H9 (cell line): ENCODE results near the gene MYO15B. TPM values are rescaled to one million over a fixed set of nuclear protein-coding genes. Genes with fewer than 3 reads are reported as not detected.

ENCODE experiments used
- DNase-seq: peaks from one replicate; pipeline ENCODE4 v3.0.0-alpha.2; 2017
- H2AFZ ChIP-seq: one replicate; pipeline ENCODE4 v1.6.1; 2013; ENCODE audit warnings: mild to moderate bottlenecking, low read length, control low read depth, moderate library complexity
- H2AK5ac ChIP-seq: 2 replicates; pipeline ENCODE4 v1.6.1; 2013; ENCODE audit warnings: low read length, control low read depth, mixed read lengths; ENCODE audit not compliant: insufficient read length
- H2BK120ac ChIP-seq: one replicate; pipeline ENCODE4 v1.6.1; 2013; ENCODE audit warnings: low read depth, mild to moderate bottlenecking, low read length, control low read depth, inconsistent platforms; ENCODE audit not compliant: poor library complexity, severe bottlenecking
- H2BK12ac ChIP-seq: 2 replicates; pipeline ENCODE4 v1.6.1; 2013; ENCODE audit warnings: low read length, control low read depth, mixed read lengths, low read depth; ENCODE audit not compliant: insufficient read length
- H2BK15ac ChIP-seq: 2 replicates; pipeline ENCODE4 v1.6.1; 2013; ENCODE audit warnings: low read depth, low read length, control low read depth
- H2BK20ac ChIP-seq: one replicate; pipeline ENCODE4 v1.6.1; 2013; ENCODE audit warnings: low read depth, mild to moderate bottlenecking, low read length, control low read depth, inconsistent platforms; ENCODE audit not compliant: poor library complexity, severe bottlenecking
- H2BK5ac ChIP-seq: 2 replicates; pipeline ENCODE4 v1.6.1; 2013; ENCODE audit warnings: low read length, control low read depth, mixed read lengths; ENCODE audit not compliant: insufficient read length
- H3K14ac ChIP-seq: 2 replicates; pipeline ENCODE4 v1.6.1; 2013; ENCODE audit warnings: low read length, control low read depth; ENCODE audit not compliant: insufficient read depth
- H3K18ac ChIP-seq: 2 replicates; pipeline ENCODE4 v1.6.1; 2013; ENCODE audit warnings: low read depth, mild to moderate bottlenecking, mixed read lengths, low read length, control low read depth; ENCODE audit not compliant: insufficient read length
- H3K23ac ChIP-seq: 2 replicates; pipeline ENCODE4 v1.6.1; 2013; ENCODE audit warnings: low read length, control low read depth, mixed read lengths, low read depth; ENCODE audit not compliant: insufficient read length
- H3K23me2 ChIP-seq: 2 replicates; pipeline ENCODE4 v1.6.1; 2013; ENCODE audit warnings: low read depth, mild to moderate bottlenecking, mixed read lengths, low read length, control low read depth; ENCODE audit not compliant: insufficient read length, poor library complexity, severe bottlenecking
- H3K27ac ChIP-seq: 2 replicates; pipeline ENCODE4 v1.5.1; 2013; ENCODE audit warnings: low read length, control low read depth, mixed read lengths, low read depth; ENCODE audit not compliant: insufficient read length
- H3K27me3 ChIP-seq: 2 replicates; pipeline ENCODE4 v1.6.1; 2013; ENCODE audit warnings: low read length, control low read depth, inconsistent platforms; ENCODE audit not compliant: insufficient read depth
- H3K4ac ChIP-seq: 2 replicates; pipeline ENCODE4 v1.6.1; 2013; ENCODE audit warnings: low read depth, mild to moderate bottlenecking, control low read depth, inconsistent platforms, low read length, moderate library complexity
- H3K4me1 ChIP-seq: 2 replicates; pipeline ENCODE4 v1.6.1; 2013; ENCODE audit warnings: low read length, control low read depth, inconsistent platforms; ENCODE audit not compliant: insufficient read depth
- H3K4me2 ChIP-seq: 2 replicates; pipeline ENCODE4 v1.6.1; 2013; ENCODE audit warnings: low read length, control low read depth, mixed read lengths; ENCODE audit not compliant: insufficient read length, insufficient read depth
- H3K56ac ChIP-seq: 2 replicates; pipeline ENCODE4 v1.6.1; 2013; ENCODE audit warnings: low read depth, mild to moderate bottlenecking, mixed read lengths, low read length, control low read depth; ENCODE audit not compliant: insufficient read length
- H3K79me1 ChIP-seq: 2 replicates; pipeline ENCODE4 v1.6.1; 2013; ENCODE audit warnings: low read depth, mild to moderate bottlenecking, moderate library complexity, low read length, control low read depth, inconsistent platforms; ENCODE audit not compliant: insufficient read depth, poor library complexity, severe bottlenecking
- H3K79me2 ChIP-seq: 2 replicates; pipeline ENCODE4 v1.6.1; 2013; ENCODE audit warnings: low read length, control low read depth, inconsistent platforms; ENCODE audit not compliant: insufficient read depth
- H3K9ac ChIP-seq: 2 replicates; pipeline ENCODE4 v1.6.1; 2013; ENCODE audit warnings: low read length, control low read depth, mixed read lengths; ENCODE audit not compliant: insufficient read length; ENCODE audit errors: extremely low read depth
- H3K9me3 ChIP-seq: one replicate; pipeline ENCODE4 v1.6.1; 2013; ENCODE audit warnings: low read depth, low read length, inconsistent platforms; ENCODE audit not compliant: control insufficient read depth
- H3T11ph ChIP-seq: one replicate; pipeline ENCODE4 v1.6.1; 2013; ENCODE audit warnings: mild to moderate bottlenecking, low read length, control low read depth, inconsistent platforms
- H4K20me1 ChIP-seq: one replicate; pipeline ENCODE4 v1.6.1; 2013; ENCODE audit not compliant: control insufficient read depth, insufficient read length, insufficient read depth
- H4K5ac ChIP-seq: 2 replicates; pipeline ENCODE4 v1.6.1; 2013; ENCODE audit warnings: low read depth, mild to moderate bottlenecking, mixed read lengths, low read length, control low read depth; ENCODE audit not compliant: insufficient read length
- H4K8ac ChIP-seq: replicated peaks from 2 replicates; pipeline ENCODE4 v1.6.1; 2013; ENCODE audit warnings: low read length, control low read depth, mixed read lengths, low read depth; ENCODE audit not compliant: insufficient read length
- H4K91ac ChIP-seq: 2 replicates; pipeline ENCODE4 v1.6.1; 2013; ENCODE audit warnings: low read depth, mild to moderate bottlenecking, moderate library complexity, mixed read lengths, low read length, control low read depth; ENCODE audit not compliant: insufficient read length
- H3K27ac Mint-ChIP-seq, 3 experiments: 2 replicates in 2 of 3; 3 replicates in 1 of 3; pipeline ENCODE4 v1.8.0; 2020 to 2021; ENCODE audit warnings: mixed read lengths in 3 of 3, mild to moderate bottlenecking in 1 of 3, moderate library complexity in 1 of 3
- H3K27me3 Mint-ChIP-seq: 2 replicates; pipeline ENCODE4 v1.8.0; 2021; ENCODE audit warnings: low read depth, mild to moderate bottlenecking, moderate library complexity, mixed read lengths
- H3K36me3 Mint-ChIP-seq, 3 experiments: 2 replicates in 2 of 3; 3 replicates in 1 of 3; pipeline ENCODE4 v1.8.0; 2020 to 2021; ENCODE audit warnings: low read depth in 3 of 3, mixed read lengths in 3 of 3; ENCODE audit not compliant: insufficient read depth in 1 of 3
- H3K4me1 Mint-ChIP-seq, 2 experiments: 2 replicates each; pipeline ENCODE4 v1.8.0; 2020; ENCODE audit warnings: mixed read lengths in 2 of 2
- H3K4me3 Mint-ChIP-seq, 2 experiments: 2 replicates in 1 of 2; 3 replicates in 1 of 2; pipeline ENCODE4 v1.8.0; 2020 to 2021; ENCODE audit warnings: mild to moderate bottlenecking in 2 of 2, mixed read lengths in 2 of 2, moderate library complexity in 1 of 2
- H3K9me3 Mint-ChIP-seq, 2 experiments: 2 replicates in 1 of 2; 3 replicates in 1 of 2; pipeline ENCODE4 v1.8.0; 2020; ENCODE audit warnings: mild to moderate bottlenecking in 2 of 2, mixed read lengths in 2 of 2, moderate library complexity in 1 of 2
- CTCF ChIP-seq: fragments of 200-600 bp; sonication (generic); conservative IDR thresholded peaks from 3 replicates; pipeline ENCODE4 v1.8.0; 2021; ENCODE audit warnings: antibody characterized with exemption, mild to moderate bottlenecking
- WGBS: extraction: QIAGEN DNeasy Blood & Tissue Kit; methylation state at CpG from one replicate; pipeline ENCODE4 v1.1.7; 2013; ENCODE audit warnings: missing lambda C conversion rate, low lambda C conversion rate, mixed read lengths; ENCODE audit not compliant: insufficient read length; ENCODE audit errors: extremely low coverage; 5-methylcytosine and 5-hydroxymethylcytosine counted together
- total RNA-seq: library from RNA; stranded (reverse); gene quantifications from 2 replicates; pipeline ENCODE4 v1.2.1, GENCODE V29; 2021

The MYO15B gene
- total RNA-seq, 1 experiment from 2014 or later: 41.9 TPM

GRCh38 chr17:75559958-75560533 is 27.6 kb upstream of the MYO15B start:
- Histone ChIP-seq H2AFZ (no peak overlapping the region), H2BK12ac (no peak overlapping the region), H4K5ac (no peak overlapping the region), H3K4me1 (no peaks in the 10 kb centered on the region), H4K8ac (no peak overlapping the region), H2BK5ac (no peak overlapping the region), H3K9me3 (no peaks in the 10 kb centered on the region), H2BK15ac (no peak overlapping the region), H3T11ph (no peak overlapping the region), H3K27ac (no peak overlapping the region), H3K79me1 (no peaks in the 10 kb centered on the region), H2BK20ac (no peak overlapping the region), H3K23me2 (no peaks in the 10 kb centered on the region), H4K20me1 (no peaks in the 10 kb centered on the region), H3K14ac (no peak overlapping the region), H3K56ac (no peak overlapping the region), H3K4ac (no peak overlapping the region), H2BK120ac (no peak overlapping the region), H3K9ac (no peak overlapping the region), H3K4me2 (no peak overlapping the region), H2AK5ac (no peak overlapping the region), H3K27me3 (no peaks in the 10 kb centered on the region), H3K18ac (no peak overlapping the region), H3K23ac (no peak overlapping the region), H3K79me2 (no peaks in the 10 kb centered on the region), H4K91ac (no peak overlapping the region)
- Mint-ChIP-seq H3K4me3 (no peak overlapping the region), H3K9me3 (no peaks in the 10 kb centered on the region), H3K27me3 (no peaks in the 10 kb centered on the region), H3K27ac (peak overlapping the region in 2 of 3 experiments; percentile 9 to 51; a peak in 3 of 7 replicates), H3K36me3 (peaks cover 1 to 15% (median 7%) of the 10 kb centered on the region in 3 experiments; a peak in 4 of 7 replicates), H3K4me1 (peaks cover 0 to 3% of the 10 kb centered on the region in 2 experiments; a peak in 1 of 4 replicates)
- WGBS: no CpG with 5 or more reads among the region's 9 CpGs
- no peak for DNase-seq
- TF ChIP-seq CTCF: no peak
